ENCODE data around the gene LHPP.

Gene LHPP

DNA sequence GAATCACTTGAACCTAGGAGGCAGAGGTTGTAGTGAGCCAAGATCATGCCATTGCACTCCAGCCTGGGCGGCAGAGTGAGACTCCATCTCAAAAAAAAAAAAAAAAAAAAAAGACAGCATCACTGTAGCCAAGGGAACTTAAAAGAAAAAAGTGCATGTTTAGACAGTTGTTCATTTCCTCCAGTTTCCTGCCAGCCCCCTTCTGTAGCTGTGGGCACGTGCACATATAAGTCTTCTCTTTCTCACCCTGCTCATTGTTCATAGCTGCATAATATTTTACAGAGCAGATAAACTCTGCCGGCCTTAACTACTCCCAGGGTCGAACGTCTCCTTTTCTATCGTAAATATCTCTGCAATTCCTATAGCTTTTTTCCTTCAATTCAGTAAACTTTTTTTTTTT is 132.6 kb downstream of the LHPP start:
- H3K4me3 ChIP-seq (ENCODE audit: low read depth, low read length) = no peak overlapping the region
- POLR2A ChIA-PET = no interaction called here
- no peak for TF ChIP-seq CTCF (IDR thresholded peaks at IDR 0.05; ENCODE audit: insufficient read depth, low read length, missing control alignments)
- no peak for DNase-seq (ENCODE audit: low read depth, low spot score)
- CTCF ChIA-PET = no interaction called here

DNA sequence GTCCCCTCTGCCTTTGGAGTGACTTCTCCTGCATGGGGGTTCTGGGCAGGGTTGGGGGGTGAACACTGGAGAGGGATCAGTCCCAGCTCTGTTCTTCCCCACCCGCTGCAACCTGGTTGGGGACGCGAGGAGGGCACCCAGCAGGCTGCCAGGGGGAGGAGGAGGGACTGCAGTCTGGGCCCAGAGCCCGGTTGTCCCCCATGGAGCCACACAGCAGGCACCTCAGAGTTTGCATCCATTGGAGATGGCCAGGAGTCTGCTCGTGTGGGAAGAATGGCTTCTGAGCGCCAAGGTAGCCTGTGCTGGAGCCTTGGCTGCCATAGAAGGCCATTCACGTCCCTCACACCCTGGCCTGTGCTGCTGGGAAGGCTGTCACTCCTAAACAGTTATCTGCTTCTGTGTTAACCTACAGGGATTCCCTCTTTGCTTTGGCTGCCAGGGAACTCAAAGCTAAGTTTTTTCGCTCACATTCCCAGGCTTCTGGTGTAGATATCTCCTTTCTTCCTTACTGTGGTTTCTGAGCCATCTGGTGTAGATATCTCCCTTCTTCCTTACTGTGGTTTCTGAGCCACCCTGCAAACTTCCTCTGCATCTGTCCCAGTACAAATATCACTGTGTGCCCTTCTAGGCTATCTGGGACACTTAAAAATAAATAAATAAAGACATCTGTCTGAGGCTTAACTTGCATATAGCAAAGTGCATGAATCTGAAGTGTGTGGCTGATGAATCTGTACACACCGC is 133.7 kb downstream of the LHPP start:
- no peak for DNase-seq (ENCODE audit: low read depth, low spot score)
- ChIA-PET CTCF (no interaction called here), POLR2A (no interaction called here)
- no peak overlapping the region for H3K4me3 ChIP-seq (ENCODE audit: low read depth, low read length)
- no peak for TF ChIP-seq CTCF (IDR thresholded peaks at IDR 0.05; ENCODE audit: insufficient read depth, low read length, missing control alignments)

DNA sequence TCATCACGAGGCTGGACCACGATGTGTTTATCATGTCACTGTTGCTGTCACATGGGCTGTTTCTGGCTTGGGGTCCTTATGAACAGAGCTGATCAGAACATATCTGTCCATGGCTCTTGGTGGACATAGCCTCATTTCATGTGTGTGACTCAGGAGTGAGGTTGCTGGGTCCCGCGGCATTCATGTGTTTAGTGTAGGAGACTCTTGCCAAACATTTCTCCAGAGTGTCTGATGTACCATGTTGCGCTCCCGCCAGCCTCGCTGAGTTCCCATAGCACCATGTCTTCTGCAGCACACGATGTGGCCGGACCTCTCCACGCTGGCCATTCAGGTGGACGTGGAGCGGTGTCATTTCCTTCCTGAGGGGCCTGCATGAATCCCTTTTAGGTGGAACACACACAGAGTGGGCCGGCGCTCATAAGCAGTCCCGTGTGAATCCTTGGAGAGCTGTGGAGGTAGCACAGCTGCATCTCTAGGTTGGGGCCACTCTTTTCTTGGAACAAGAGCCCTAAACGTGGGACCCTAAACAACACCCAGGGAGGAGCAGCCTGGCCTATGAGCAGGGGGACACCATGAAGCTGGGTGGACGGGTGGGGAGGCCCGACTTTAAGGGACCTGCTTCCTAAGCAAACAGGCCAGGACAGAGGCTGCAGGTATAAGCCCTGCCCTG is 134.6 kb downstream of the LHPP start:
- H3K4me3 ChIP-seq (ENCODE audit: low read depth, low read length) = no peak overlapping the region
- ChIA-PET CTCF (no interaction called here), POLR2A (no interaction called here)
- DNase-seq (ENCODE audit: low read depth, low spot score) = no peak
- TF ChIP-seq CTCF (IDR thresholded peaks at IDR 0.05; ENCODE audit: insufficient read depth, low read length, missing control alignments) = no peak

DNA sequence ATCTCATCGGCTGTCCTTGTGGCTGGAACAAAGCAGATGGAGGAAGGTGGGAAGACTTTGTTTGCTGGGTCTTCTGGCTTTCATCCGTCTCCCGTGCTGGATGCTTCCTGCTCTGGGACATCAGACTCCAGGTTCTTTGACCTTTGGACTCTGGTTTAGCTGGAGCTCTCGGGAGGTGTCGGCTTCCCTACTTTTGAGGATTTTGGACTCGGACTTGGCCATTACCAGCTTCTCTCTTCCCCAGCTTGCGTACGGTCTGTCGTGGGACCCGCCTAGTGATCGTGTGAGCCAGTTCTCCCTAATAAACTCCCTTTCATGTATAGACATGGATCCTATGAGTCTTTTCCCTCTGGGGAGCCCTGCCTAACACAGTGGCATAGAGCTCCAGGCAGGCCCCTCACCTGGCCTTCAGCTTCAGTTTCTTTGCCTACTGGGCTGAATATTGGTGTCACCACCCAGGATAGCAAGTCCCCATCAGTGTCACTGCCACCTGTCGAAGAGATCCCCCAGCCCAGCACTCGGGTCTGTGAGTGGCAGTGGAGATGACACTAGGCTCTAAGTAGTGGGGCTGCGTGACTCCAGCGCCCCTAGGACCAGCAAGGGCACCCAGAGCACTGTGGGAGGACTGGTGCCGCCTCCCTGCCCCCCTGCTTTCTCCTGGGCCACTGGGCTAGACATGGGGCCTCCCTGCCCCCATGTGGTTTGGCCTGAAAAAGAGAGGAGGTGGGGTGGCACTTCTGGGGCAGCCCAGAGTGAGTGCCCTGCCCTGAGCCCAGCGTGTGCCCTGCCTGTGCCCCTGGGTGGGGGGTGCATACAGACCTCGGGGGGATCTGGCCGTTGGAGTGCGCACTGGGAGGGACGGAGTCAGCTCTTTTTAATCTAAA is 135.6 kb downstream of the LHPP start:
- no peak for DNase-seq (ENCODE audit: low read depth, low spot score)
- TF ChIP-seq CTCF (IDR thresholded peaks at IDR 0.05; ENCODE audit: insufficient read depth, low read length, missing control alignments) = no peak
- ChIA-PET CTCF (no interaction called here), POLR2A (no interaction called here)
- no peak overlapping the region for H3K4me3 ChIP-seq (ENCODE audit: low read depth, low read length)

- H3K4me3 ChIP-seq (ENCODE audit: low read depth, low read length) = no peak overlapping the region
- ChIA-PET POLR2A (no interaction called here), CTCF (no interaction called here)
- TF ChIP-seq CTCF (IDR thresholded peaks at IDR 0.05; ENCODE audit: insufficient read depth, low read length, missing control alignments) = no peak
- no peak for DNase-seq (ENCODE audit: low read depth, low spot score)
These were observed 136.2 kb downstream of the LHPP start for GRCh38 chr10:124597846-124598165.

DNA sequence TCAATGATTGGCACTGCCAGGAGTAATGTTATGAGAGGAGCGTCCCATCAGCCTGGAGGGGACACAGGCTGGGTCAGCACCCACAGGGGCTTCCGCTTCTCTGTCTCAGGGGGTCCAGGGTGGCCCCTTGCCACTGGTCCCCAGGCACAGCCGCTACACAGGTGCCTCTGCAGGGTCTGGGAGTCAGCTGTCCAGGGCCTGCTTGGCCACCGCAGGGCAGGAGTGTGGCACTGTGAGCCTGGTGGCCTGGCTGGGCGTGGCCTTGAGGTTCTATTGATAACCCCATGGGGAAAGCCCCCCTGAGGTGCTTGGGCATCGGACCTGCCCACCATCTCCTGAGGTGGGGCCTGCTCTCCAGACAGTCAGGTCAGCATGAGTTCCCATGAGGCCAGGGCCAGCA is 136.6 kb downstream of the LHPP start:
- ChIA-PET POLR2A (no interaction called here), CTCF (no interaction called here)
- no peak for DNase-seq (ENCODE audit: low read depth, low spot score)
- no peak for TF ChIP-seq CTCF (IDR thresholded peaks at IDR 0.05; ENCODE audit: insufficient read depth, low read length, missing control alignments)
- H3K4me3 ChIP-seq (ENCODE audit: low read depth, low read length) = no peak overlapping the region
